K562 (cell line): ENCODE results near the gene FOSL2.

Experiments used
- ATF7 ChIP-seq: fragments of 450-650 bp; IDR thresholded peaks from 2 replicates; pipeline ENCODE4 v1.7.1; 2014; ENCODE audit warnings: mild to moderate bottlenecking, moderate library complexity
- CHD2 ChIP-seq: IDR thresholded peaks from 2 replicates; pipeline ENCODE4 v1.6.1; 2011; ENCODE audit warnings: low read depth, low read length
- NCOA4 ChIP-seq: fragments of 450-650 bp; IDR thresholded peaks from 2 replicates; pipeline ENCODE4 v1.6.1; 2018; ENCODE audit warnings: mild to moderate bottlenecking; ENCODE audit not compliant: partially characterized antibody
- REST ChIP-seq, 2 experiments: fragments of 450-650 bp; formaldehyde crosslinking in 1 of 2; IDR thresholded peaks; 2 replicates each; pipeline versions ENCODE4 v1.4.0 to v1.6.1; 2014 to 2020; ENCODE audit warnings: mild to moderate bottlenecking in 2 of 2, borderline replicate concordance in 1 of 2, low read depth in 1 of 2
- SMARCA5 ChIP-seq: fragments of 450-650 bp; IDR thresholded peaks from 2 replicates; pipeline ENCODE4 v1.6.1; 2016
- TCF7L2 ChIP-seq: fragments of 150-350 bp; IDR thresholded peaks from 2 replicates; pipeline ENCODE4 v1.6.1; 2016; ENCODE audit warnings: low read depth, mild to moderate bottlenecking, low read length, moderate library complexity
- YY1 ChIP-seq, 3 experiments: IDR thresholded peaks; 2 replicates each; pipeline ENCODE4 v1.6.1; 2011; ENCODE audit warnings: low read length in 2 of 3, mild to moderate bottlenecking in 2 of 3, moderate library complexity in 2 of 3, borderline replicate concordance in 1 of 3, control low read depth in 1 of 3, low read depth in 1 of 3; ENCODE audit not compliant: insufficient read depth in 3 of 3, insufficient replicate concordance in 2 of 3, control insufficient read depth in 1 of 3, insufficient read length in 1 of 3; ENCODE audit errors: extremely low read depth in 1 of 3
- TF ChIP-seq, protein P1 (sequence below): sonication (generic); formaldehyde crosslinking; IDR thresholded peaks from 2 replicates; pipeline ENCODE4 v1.8.1; 2022; ENCODE audit warnings: missing genetic modification reagents
- TF ChIP-seq, protein P2 (sequence below): fragments of 450-650 bp; IDR thresholded peaks from 2 replicates; pipeline ENCODE4 v1.7.1; 2018; ENCODE audit warnings: mild to moderate bottlenecking, low read depth; ENCODE audit not compliant: partially characterized antibody

DNA sequence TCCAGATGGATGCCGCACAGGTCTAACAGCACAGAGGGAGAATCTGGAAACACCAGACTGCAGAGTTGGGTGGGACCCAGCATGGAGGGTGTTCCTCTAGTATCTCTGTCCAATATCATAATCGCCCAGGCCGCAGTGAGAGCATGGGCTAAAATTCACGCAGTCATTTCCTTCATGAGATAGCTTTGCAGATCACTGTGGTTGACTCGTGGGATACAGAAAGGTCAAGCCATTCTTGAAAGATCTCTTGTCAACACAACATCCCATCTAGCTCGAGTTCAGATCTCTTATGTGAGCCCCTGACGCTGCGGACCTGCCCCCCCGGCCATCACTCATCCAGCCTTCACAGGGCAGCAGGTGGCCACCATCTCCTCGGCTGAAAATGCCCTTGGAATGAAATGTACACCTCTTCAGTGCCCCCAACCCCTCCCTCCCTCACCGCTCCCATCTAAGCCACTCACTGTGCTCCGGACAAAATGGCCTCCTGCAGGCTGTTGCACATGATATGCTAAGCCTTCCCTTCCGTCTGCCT lies 45.9 kb downstream of the FOSL2 start:
- TF ChIP-seq REST (IDR thresholded peaks at IDR 0.05; ENCODE audit: borderline replicate concordance) (no peak), REST (CRISPR knock-in tag; IDR thresholded peaks at IDR 0.05; ENCODE audit: low read depth) (no peak), YY1 (IDR thresholded peaks at IDR 0.05; ENCODE audit: borderline replicate concordance in 1 of 3, control insufficient read depth in 1 of 3, extremely low read depth in 1 of 3, insufficient read depth in 3 of 3, insufficient read length in 1 of 3, insufficient replicate concordance in 2 of 3, low read depth in 1 of 3, low read length in 2 of 3) (peak in 1 of 3 experiments; percentile 64), ATF7 (no peak), TCF7L2 (no peak), CHD2 (no peak), NCOA4 (no peak), SMARCA5 (no peak)
- TF ChIP-seq, protein P1, sequence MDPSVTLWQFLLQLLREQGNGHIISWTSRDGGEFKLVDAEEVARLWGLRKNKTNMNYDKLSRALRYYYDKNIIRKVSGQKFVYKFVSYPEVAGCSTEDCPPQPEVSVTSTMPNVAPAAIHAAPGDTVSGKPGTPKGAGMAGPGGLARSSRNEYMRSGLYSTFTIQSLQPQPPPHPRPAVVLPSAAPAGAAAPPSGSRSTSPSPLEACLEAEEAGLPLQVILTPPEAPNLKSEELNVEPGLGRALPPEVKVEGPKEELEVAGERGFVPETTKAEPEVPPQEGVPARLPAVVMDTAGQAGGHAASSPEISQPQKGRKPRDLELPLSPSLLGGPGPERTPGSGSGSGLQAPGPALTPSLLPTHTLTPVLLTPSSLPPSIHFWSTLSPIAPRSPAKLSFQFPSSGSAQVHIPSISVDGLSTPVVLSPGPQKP, result no peak
- TF ChIP-seq, protein P2, sequence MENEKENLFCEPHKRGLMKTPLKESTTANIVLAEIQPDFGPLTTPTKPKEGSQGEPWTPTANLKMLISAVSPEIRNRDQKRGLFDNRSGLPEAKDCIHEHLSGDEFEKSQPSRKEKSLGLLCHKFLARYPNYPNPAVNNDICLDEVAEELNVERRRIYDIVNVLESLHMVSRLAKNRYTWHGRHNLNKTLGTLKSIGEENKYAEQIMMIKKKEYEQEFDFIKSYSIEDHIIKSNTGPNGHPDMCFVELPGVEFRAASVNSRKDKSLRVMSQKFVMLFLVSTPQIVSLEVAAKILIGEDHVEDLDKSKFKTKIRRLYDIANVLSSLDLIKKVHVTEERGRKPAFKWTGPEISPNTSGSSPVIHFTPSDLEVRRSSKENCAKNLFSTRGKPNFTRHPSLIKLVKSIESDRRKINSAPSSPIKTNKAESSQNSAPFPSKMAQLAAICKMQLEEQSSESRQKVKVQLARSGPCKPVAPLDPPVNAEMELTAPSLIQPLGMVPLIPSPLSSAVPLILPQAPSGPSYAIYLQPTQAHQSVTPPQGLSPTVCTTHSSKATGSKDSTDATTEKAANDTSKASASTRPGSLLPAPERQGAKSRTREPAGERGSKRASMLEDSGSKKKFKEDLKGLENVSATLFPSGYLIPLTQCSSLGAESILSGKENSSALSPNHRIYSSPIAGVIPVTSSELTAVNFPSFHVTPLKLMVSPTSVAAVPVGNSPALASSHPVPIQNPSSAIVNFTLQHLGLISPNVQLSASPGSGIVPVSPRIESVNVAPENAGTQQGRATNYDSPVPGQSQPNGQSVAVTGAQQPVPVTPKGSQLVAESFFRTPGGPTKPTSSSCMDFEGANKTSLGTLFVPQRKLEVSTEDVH, result no peak
